CD4-positive, alpha-beta T cell treated with Interleukin-4 for 4 hours (primary cell): ENCODE measurements around the gene PGS1.
"Not testable (repeated sequence)": the region's sequence is repeated elsewhere in the genome, so short reads cannot be mapped to it uniquely, and the experiment has no call there.

ENCODE experiments used
- DNase-seq: peaks from one replicate; pipeline ENCODE4 v3.0.0-alpha.2; 2020

PGS1 gene

DNA sequence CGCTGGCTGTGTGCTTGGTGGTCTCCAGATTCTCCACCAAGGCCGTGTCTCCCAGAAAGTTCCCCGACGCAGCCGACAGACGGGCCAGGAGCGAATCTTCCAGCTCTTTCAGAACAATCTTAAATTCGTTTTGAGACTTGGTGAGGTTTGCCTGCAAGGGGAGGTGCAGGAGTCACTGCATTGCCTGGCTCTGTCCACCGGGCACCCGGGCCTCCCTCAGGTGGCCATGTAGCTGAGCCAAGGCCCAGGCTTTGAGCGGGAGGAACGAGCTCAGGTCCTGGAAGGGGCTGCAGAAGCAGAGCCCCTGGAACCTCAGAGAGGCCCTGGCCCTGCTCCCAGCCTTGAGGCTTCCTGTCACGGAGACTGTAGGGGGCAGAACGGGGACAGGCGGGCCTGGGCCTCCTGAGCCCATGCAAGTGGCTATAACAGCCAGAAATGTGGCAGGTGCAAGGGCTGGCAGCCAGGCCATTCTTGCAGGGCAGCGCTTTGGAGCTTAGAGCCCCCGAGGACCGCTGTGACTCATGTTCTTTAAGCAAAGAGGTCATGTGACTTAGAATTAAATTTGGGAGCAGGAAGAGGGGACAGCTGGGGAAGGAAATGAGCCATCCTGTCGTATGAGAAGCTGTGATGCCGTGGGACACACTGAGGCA lies 72.4 kb downstream of the PGS1 start:
- DNase-seq = no peak

- DNase-seq = no peak
Observed at GRCh38 chr17:78451753-78452152, 73.3 kb downstream of the PGS1 start.

DNA sequence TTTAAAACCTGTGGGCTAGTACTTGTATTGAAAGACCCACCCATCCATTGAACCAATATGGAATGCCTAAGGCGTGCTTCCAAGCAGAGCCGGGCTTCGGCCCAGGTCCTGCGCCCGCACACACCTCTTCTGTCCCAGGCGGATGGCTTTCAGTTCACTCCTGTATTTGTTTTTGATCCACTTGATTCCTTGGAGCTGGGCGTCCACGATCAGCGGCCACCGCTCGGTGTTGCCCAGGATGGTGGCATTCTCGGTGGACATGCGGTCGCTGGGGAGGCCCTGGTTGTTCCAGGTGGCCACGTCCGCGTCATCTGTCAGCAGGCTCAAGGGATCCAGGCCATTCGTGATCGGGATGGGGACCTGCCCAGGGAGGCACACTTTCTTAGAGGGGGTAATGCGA lies 75.9 kb downstream of the PGS1 start:
- no peak for DNase-seq

DNA sequence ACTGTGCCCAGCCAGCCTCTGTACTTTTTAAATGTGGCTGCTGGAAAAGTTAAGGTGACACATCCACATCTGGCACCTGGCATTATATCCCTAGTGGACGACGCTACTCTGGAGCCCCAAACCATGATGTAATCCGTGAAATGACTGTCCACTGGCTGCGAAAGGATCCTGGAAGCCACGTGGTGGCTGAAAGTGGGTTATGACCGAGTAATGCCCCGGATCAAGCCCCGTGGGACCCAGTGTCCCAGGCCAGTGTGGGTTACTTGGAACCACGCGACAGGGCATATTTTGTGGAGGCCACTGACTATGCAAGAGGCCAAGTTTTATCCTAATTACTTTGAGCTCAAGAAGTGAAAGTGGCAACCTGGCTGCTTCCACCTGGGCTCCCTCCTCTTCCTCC lies 79.6 kb downstream of the PGS1 start:
- no peak for DNase-seq

DNA sequence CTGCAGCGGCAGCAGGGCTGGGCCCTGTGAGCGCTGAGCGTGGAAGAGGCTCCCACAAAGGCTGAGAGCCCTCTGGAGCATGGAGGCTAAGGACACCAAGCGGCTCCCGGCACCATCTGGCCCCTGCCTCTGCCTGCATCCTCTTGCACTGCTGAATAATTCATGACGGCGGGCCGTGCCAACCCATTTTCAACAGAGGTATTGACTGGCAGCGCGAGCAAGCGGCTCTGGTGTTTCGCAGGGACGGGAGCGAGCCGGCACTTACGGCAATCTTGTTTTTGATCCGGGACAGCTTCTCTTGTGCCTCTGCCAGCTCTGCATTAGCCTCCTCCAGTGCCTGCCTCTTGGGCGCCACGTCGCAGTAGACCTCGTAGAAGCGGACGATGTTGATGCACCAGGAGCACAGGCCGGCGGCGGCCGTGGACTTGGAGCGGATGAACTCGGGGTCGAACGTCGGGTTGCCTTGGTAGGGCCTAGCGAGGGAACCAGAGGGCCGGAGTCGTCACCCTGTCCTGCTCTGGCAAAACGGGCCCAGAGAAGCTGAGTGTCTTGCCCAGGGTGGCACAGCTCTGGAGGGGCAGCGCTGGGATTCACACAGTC lies 80.4 kb downstream of the PGS1 start:
- no peak for DNase-seq

- no peak for DNase-seq
Observed at GRCh38 chr17:78459696-78460095, 81.2 kb downstream of the PGS1 start.

- no peak for DNase-seq
Observed at GRCh38 chr17:78460176-78460675, 81.8 kb downstream of the PGS1 start.

DNA sequence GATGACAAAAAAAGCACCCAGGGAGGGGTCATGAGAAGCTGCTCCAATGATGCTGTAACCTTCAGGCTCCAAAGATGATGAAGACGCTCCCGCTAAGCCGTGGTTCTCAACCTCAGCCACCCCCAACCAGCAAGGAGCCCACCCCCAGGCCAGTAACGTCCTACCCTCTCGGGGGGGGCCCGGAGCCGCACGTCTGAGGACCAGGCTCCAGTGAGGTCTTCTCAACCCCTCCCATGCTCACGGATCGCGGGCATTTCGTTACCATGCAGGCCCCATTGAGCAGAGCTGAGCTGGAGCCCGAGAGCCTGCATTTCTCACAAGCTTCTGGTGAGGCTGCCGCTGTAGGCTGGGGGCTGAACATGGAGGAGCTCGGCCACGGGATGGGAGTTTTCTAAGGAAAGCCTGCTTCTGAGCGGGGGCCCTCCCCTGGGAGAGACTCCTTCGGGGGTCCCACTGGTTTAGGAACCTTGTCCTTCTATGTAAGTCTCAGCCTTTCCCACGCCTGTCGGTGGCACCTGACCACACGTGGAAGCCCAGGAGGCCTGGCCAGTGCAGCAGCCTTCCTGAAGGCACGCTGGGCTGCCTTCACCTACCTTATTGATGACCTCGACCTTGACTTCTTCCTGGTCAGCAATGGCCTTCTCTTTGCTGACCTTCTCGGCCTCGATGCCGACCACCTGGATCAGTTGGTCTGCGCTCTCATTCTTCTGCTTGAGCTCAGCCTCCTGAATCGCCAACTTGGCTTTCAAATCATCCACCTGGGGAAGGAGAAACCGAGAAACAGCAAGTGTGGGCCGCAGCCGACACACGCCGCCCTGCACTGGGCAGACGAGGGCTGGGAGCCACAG lies 82.7 kb downstream of the PGS1 start:
- no peak for DNase-seq

GRCh38 chr17:78461799-78462053 lies 83.3 kb downstream of the PGS1 start:
- no peak for DNase-seq

GRCh38 chr17:78462148-78462547 lies 83.7 kb downstream of the PGS1 start:
- no peak for DNase-seq

GRCh38 chr17:78466109-78466785 lies 87.8 kb downstream of the PGS1 start:
- DNase-seq = not testable (repeated sequence)

GRCh38 chr17:78466786-78467715 lies 88.6 kb downstream of the PGS1 start:
- DNase-seq = no peak

GRCh38 chr17:78468366-78468765 lies 89.9 kb downstream of the PGS1 start:
- no peak for DNase-seq

- no peak for DNase-seq
Observed at GRCh38 chr17:78469443-78469842, 91.0 kb downstream of the PGS1 start.

DNA sequence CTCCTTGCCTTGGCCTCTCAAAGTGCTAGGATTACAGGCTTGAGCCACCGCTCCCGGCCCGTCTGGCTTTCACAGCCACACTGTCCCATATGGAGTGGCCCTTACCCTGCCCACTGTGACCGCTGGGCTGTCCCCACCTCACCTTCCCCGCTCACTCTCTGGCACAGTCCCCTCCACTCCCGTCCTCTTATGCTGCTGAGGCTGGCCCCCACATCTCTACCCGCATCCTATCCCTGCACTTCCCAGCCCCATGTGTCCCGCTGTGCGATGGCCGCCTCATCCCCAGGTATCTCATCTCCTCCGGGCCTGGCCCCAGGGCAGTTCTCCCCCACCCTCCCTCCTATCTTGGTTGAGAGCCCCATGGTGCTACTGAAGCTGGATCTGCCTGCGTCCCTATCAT lies 93.2 kb downstream of the PGS1 start:
- no peak for DNase-seq

- no peak for DNase-seq
Observed at GRCh38 chr17:78472035-78472905, 93.8 kb downstream of the PGS1 start.

- no peak for DNase-seq
Observed at GRCh38 chr17:78473951-78474613, 95.6 kb downstream of the PGS1 start.
